ENCODE results near the gene GLI1. TPM values are rescaled to one million over a fixed set of nuclear protein-coding genes. Genes with fewer than 3 reads are reported as not detected.

The GLI1 gene
- total RNA-seq, 1 donor from 2014 or later: 5.8 TPM

DNA sequence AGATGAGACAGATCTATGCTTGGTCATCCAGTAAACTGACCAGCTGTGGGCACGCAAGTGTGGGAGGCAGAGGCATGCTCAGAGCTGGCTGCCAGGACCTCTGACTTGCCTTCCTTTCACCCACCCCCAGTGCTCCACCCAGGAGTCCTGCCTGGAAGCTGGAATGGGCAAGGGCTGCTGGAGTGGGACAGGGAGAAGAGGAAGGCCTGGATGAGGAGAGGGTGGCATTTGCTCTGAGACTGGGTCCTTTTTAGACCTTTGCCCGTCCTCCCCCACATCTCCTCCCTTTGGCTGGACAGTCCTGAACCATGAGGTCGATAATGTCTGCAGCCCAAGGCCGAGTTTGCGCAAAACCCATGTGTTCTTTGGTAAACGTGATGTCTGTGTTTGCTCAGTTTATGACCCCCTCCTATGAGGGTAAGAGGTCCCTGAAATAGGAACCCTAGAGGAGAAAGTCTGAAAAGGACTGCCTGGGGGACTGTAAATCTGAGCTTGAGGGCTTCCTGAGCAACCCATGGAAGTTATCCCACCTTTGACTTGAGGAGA is 8.3 kb upstream of the GLI1 start:
- Mint-ChIP-seq H3K36me3 (ENCODE audit: low read depth, unreplicated experiment) (no peaks in the 10 kb centered on the region), H3K4me1 (ENCODE audit: low read depth, unreplicated experiment) (peaks cover 31% of the 10 kb centered on the region), H3K9me3 (ENCODE audit: unreplicated experiment) (peaks cover 10% of the 10 kb centered on the region), H3K4me3 (ENCODE audit: unreplicated experiment) (no peak overlapping the region), H3K27me3 (ENCODE audit: low read depth, unreplicated experiment) (peaks cover 4% of the 10 kb centered on the region), H3K27ac (ENCODE audit: unreplicated experiment) (peak overlapping the region; percentile 85)
- FAIRE-seq (no peak), DNase-seq (ENCODE audit: low read depth) (no peak)
- no peaks in the 10 kb centered on the region for H3K36me3 ChIP-seq (ENCODE audit: insufficient read depth, low read length)
- peaks cover 5% of the 10 kb centered on the region for H3K27me3 ChIP-seq (ENCODE audit: insufficient read depth, low read length)
- peak overlapping the region; percentile 77 for H3K4me2 ChIP-seq (ENCODE audit: low read length)
- TF ChIP-seq EZH2 (IDR thresholded peaks at IDR 0.05; ENCODE audit: insufficient read depth, low read length): no peak
- TF ChIP-seq CTCF (IDR thresholded peaks at IDR 0.05; ENCODE audit: insufficient read depth, low read depth, low read length): no peak
- H3K4me1 ChIP-seq (ENCODE audit: insufficient read depth, low read length): peaks cover 18% of the 10 kb centered on the region
- H3K9me3 ChIP-seq (ENCODE audit: insufficient read depth, low read depth, low read length): no peaks in the 10 kb centered on the region
- H3K9ac ChIP-seq (ENCODE audit: low read length): no peak overlapping the region
- no peak overlapping the region for H3K27ac ChIP-seq (ENCODE audit: low read depth, low read length)
- no peak overlapping the region for H2AFZ ChIP-seq (ENCODE audit: low read depth, low read length)
- no peaks in the 10 kb centered on the region for H3K79me2 ChIP-seq (ENCODE audit: insufficient read depth, low read length)
- no peak overlapping the region for H3K4me3 ChIP-seq (ENCODE audit: insufficient read depth, low read depth, low read length)
- no peaks in the 10 kb centered on the region for H4K20me1 ChIP-seq (ENCODE audit: insufficient read depth, low read length)

DNA sequence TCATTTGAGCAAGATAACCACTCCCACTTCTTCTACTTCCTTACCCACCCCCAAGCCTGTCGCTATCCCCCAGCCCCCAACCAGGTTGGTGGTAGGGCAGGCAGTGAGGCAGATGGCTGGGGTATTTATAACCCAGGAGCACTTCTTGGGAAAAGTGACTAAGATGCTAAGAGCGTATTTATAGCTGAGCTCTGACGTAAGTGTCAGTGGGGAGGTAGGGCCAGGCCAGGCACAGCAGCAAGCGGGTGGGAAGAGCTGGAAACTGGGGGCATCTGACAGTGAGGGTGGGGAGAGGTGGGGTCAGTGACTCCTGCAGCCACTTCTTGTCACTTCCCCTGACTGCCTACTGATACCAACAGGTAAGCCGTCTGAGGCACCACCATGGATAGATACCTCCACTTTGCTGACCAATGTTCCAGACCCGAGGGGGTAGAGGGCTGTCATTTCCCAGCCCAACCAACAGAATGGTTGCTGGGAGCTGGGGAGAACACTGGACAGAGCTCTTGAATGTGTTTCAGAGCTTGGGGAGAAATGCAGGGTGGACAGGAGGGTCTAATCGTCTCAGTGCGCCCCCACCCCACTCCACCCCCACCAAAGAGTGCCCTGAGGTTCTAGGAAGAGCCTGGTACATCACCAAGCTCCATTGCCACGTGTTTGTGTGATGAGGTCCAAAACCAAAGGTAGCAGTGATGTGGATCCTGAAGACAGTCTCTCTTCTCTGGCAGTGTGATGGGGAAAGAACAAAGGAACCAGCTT is 7.2 kb upstream of the GLI1 start:
- Histone ChIP-seq H4K20me1 (ENCODE audit: insufficient read depth, low read length) (no peaks in the 10 kb centered on the region), H3K4me2 (ENCODE audit: low read length) (peak overlapping the region; percentile 77), H2AFZ (ENCODE audit: low read depth, low read length) (peak overlapping the region; percentile 67), H3K27ac (ENCODE audit: low read depth, low read length) (peak overlapping the region; percentile 88), H3K4me3 (ENCODE audit: insufficient read depth, low read depth, low read length) (no peak overlapping the region), H3K79me2 (ENCODE audit: insufficient read depth, low read length) (no peaks in the 10 kb centered on the region), H3K9ac (ENCODE audit: low read length) (peak overlapping the region; percentile 81), H3K36me3 (ENCODE audit: insufficient read depth, low read length) (no peaks in the 10 kb centered on the region), H3K27me3 (ENCODE audit: insufficient read depth, low read length) (peaks cover 5% of the 10 kb centered on the region), H3K4me1 (ENCODE audit: insufficient read depth, low read length) (peaks cover 18% of the 10 kb centered on the region), H3K9me3 (ENCODE audit: insufficient read depth, low read depth, low read length) (no peaks in the 10 kb centered on the region)
- Mint-ChIP-seq H3K27ac (ENCODE audit: unreplicated experiment) (peak overlapping the region; percentile 85), H3K4me3 (ENCODE audit: unreplicated experiment) (no peak overlapping the region), H3K9me3 (ENCODE audit: unreplicated experiment) (peaks cover 10% of the 10 kb centered on the region), H3K27me3 (ENCODE audit: low read depth, unreplicated experiment) (peaks cover 4% of the 10 kb centered on the region), H3K4me1 (ENCODE audit: low read depth, unreplicated experiment) (peaks cover 33% of the 10 kb centered on the region), H3K36me3 (ENCODE audit: low read depth, unreplicated experiment) (no peaks in the 10 kb centered on the region)
- no peak for FAIRE-seq
- TF ChIP-seq CTCF (IDR thresholded peaks at IDR 0.05; ENCODE audit: insufficient read depth, low read depth, low read length): no peak
- TF ChIP-seq EZH2 (IDR thresholded peaks at IDR 0.05; ENCODE audit: insufficient read depth, low read length): no peak
- peak; percentile 93 for DNase-seq (ENCODE audit: low read depth)

Data from astrocyte (in vitro differentiated cells and primary cell).